OCI-LY3 (cell line): ENCODE data around the gene PAGR1.
A peak's percentile ranks its signal among the peaks of the same experiment; 100 is the strongest.

Source experiments
- H2AFZ ChIP-seq: fragments of 200-600, 300-600 bp; shearing (Covaris generic); 2 replicates; pipeline ENCODE4 v1.6.0; 2014; ENCODE audit warnings: antibody characterized with exemption, low read depth, low read length
- H3K27ac ChIP-seq: fragments of 200-600, 300-600 bp; sonication (generic); 2 replicates; pipeline ENCODE4 v1.5.1; 2014; ENCODE audit warnings: mild to moderate bottlenecking, low read length, moderate library complexity, mixed read lengths
- H3K27me3 ChIP-seq: fragments of 200-600, 300-600 bp; sonication (generic); 2 replicates; pipeline ENCODE4 v1.6.1; 2014; ENCODE audit warnings: low read depth, low read length, mixed read lengths
- H3K36me3 ChIP-seq: fragments of 200-600, 300-600 bp; sonication (generic); replicated peaks from 2 replicates; pipeline ENCODE3; 2014; ENCODE audit warnings: low read depth, low read length, mixed read lengths
- H3K4me1 ChIP-seq: fragments of 300-600, 200-600 bp; sonication (generic); 2 replicates; pipeline ENCODE4 v1.6.1; 2014; ENCODE audit warnings: low read length, mixed read lengths
- H3K4me2 ChIP-seq: fragments of 200-600, 300-600 bp; sonication (generic); 2 replicates; pipeline ENCODE4 v1.6.1; 2014; ENCODE audit warnings: low read length, mixed read lengths
- H3K4me3 ChIP-seq: fragments of 300-600, 200-600 bp; sonication (generic); 2 replicates; pipeline ENCODE4 v1.5.1; 2014; ENCODE audit warnings: antibody characterized with exemption, mild to moderate bottlenecking, low read length, moderate library complexity
- H3K79me2 ChIP-seq: fragments of 300-600, 200-600 bp; shearing (Covaris generic); 2 replicates; pipeline ENCODE4 v1.6.1; 2014; ENCODE audit warnings: mild to moderate bottlenecking, low read length, mixed read lengths
- H3K9ac ChIP-seq: fragments of 300-600, 200-600 bp; shearing (Covaris generic); 2 replicates; pipeline ENCODE4 v1.6.0; 2014; ENCODE audit warnings: mild to moderate bottlenecking, low read length, moderate library complexity
- H3K9me3 ChIP-seq: fragments of 200-600, 300-600 bp; shearing (Covaris generic); 2 replicates; pipeline ENCODE4 v1.6.1; 2014; ENCODE audit warnings: low read length, mixed read lengths; ENCODE audit not compliant: insufficient read depth
- H4K20me1 ChIP-seq: fragments of 200-600, 300-600 bp; sonication (generic); 2 replicates; pipeline ENCODE4 v1.6.1; 2016; ENCODE audit warnings: low read length, mixed read lengths; ENCODE audit not compliant: insufficient read depth
- CTCF ChIP-seq: fragments of 200-600, 300-600 bp; sonication (generic); IDR thresholded peaks from 2 replicates; pipeline ENCODE4 v1.5.1; 2014; ENCODE audit warnings: antibody characterized with exemption, low read length, low read depth
- EZH2phosphoT487 ChIP-seq: fragments of 200-600 bp; shearing (Covaris generic); IDR thresholded peaks from 2 replicates; pipeline ENCODE4 v1.6.1; 2018; ENCODE audit warnings: antibody characterized with exemption, mixed run types, low read depth

Gene PAGR1

GRCh38 chr16:29811170-29811895, 4.6 kb upstream of the PAGR1 start:
- Histone ChIP-seq H3K27ac (no peak overlapping the region), H2AFZ (no peak overlapping the region), H4K20me1 (peaks cover 25% of the 10 kb centered on the region), H3K36me3 (peaks cover 31% of the 10 kb centered on the region), H3K9ac (peak overlapping the region; percentile 35), H3K9me3 (no peaks in the 10 kb centered on the region), H3K27me3 (no peaks in the 10 kb centered on the region), H3K4me1 (peaks cover 53% of the 10 kb centered on the region), H3K4me3 (peak overlapping the region; percentile 58), H3K4me2 (peak overlapping the region; percentile 67), H3K79me2 (peaks cover 29% of the 10 kb centered on the region)
- TF ChIP-seq CTCF, result no peak
- TF ChIP-seq EZH2phosphoT487, result no peak

- Histone ChIP-seq H3K4me1 (peaks cover 53% of the 10 kb centered on the region), H3K79me2 (peaks cover 30% of the 10 kb centered on the region), H3K9me3 (no peaks in the 10 kb centered on the region), H3K4me3 (peak within 1 kb of the TSS; percentile 58), H4K20me1 (peaks cover 25% of the 10 kb centered on the region), H3K36me3 (peaks cover 31% of the 10 kb centered on the region), H3K27me3 (no peaks in the 10 kb centered on the region), H3K27ac (no peak within 1 kb of the TSS), H2AFZ (no peak within 1 kb of the TSS), H3K9ac (peak within 1 kb of the TSS; percentile 35), H3K4me2 (peak within 1 kb of the TSS; percentile 67)
- TF ChIP-seq CTCF, result no peak
- TF ChIP-seq EZH2phosphoT487, result no peak
Observed at GRCh38 chr16:29811896-29812665, 3.9 kb upstream of the PAGR1 start, which contains the start of gene PRRT2. TSS of gene PRRT2 (plus strand) at chr16:29812193. CDS start at chr16:29813055, 862 bp downstream.

GRCh38 chr16:29812754-29813643, 3.0 kb upstream of the PAGR1 start:
- H3K4me1 ChIP-seq, result peaks cover 45% of the 10 kb centered on the region
- no peak for TF ChIP-seq EZH2phosphoT487
- no peak for TF ChIP-seq CTCF
- no peak overlapping the region for H3K4me3 ChIP-seq
- H3K36me3 ChIP-seq, result peaks cover 28% of the 10 kb centered on the region
- H3K9me3 ChIP-seq, result no peaks in the 10 kb centered on the region
- H3K27me3 ChIP-seq, result no peaks in the 10 kb centered on the region
- peaks cover 27% of the 10 kb centered on the region for H3K79me2 ChIP-seq
- peaks cover 23% of the 10 kb centered on the region for H4K20me1 ChIP-seq
- H3K27ac ChIP-seq, result no peak overlapping the region
- no peak overlapping the region for H2AFZ ChIP-seq
- no peak overlapping the region for H3K9ac ChIP-seq
- H3K4me2 ChIP-seq, result no peak overlapping the region
